ENCODE results near the gene SLN.
A peak's percentile ranks its signal among the peaks of the same experiment; 100 is the strongest.

SLN gene

DNA sequence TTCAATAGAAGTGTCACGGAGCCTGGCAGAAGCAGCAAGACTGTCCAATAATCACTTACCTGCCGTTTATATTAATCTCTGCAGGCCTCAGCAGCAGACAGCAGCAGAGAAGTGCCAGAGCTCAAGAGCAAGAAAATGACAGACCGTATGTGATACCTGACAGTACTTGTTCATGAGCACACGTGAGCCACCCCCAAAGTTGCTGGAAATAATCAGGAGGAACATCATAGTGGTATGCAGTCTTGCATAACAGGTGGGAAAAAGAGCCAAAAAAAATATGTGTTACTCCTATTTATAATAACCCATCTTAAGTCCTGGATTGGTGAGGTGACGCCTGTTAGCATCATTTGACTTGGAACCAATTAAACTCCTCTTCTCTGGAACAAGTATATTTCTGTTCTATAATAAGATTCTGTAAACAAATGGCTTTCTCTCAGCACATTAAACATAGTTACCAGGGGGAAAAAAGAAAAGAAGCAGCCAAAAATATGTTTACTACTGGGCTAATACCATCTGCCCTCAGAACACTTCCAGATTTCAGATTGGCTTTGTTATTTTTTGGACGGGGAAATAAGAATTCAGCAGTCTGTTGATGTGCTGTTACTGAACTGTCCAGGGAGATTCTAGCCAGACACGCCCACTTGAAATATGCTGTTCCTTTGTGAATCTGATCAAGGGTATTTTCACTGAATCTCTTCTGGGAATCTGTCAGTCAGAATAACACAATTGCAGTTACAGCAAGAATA lies 7.9 kb upstream of the SLN start:
- TF ChIP-seq, protein P1, sequence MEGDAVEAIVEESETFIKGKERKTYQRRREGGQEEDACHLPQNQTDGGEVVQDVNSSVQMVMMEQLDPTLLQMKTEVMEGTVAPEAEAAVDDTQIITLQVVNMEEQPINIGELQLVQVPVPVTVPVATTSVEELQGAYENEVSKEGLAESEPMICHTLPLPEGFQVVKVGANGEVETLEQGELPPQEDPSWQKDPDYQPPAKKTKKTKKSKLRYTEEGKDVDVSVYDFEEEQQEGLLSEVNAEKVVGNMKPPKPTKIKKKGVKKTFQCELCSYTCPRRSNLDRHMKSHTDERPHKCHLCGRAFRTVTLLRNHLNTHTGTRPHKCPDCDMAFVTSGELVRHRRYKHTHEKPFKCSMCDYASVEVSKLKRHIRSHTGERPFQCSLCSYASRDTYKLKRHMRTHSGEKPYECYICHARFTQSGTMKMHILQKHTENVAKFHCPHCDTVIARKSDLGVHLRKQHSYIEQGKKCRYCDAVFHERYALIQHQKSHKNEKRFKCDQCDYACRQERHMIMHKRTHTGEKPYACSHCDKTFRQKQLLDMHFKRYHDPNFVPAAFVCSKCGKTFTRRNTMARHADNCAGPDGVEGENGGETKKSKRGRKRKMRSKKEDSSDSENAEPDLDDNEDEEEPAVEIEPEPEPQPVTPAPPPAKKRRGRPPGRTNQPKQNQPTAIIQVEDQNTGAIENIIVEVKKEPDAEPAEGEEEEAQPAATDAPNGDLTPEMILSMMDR (IDR thresholded peaks at IDR 0.05) = no peak
- no peak for DNase-seq (ENCODE audit: low spot score)
- H3K4me3 ChIP-seq = no peak overlapping the region
- H3K27ac ChIP-seq = peak overlapping the region in 1 of 2 donors; percentile 2

- TF ChIP-seq, protein P1 (IDR thresholded peaks at IDR 0.05) = no peak
- DNase-seq (ENCODE audit: low spot score) = no peak
- H3K27ac ChIP-seq = no peak overlapping the region
- H3K4me3 ChIP-seq = no peak overlapping the region
These were observed 7.2 kb upstream of the SLN start for GRCh38 chr11:107719073-107719472.

GRCh38 chr11:107716884-107717532 lies 5.2 kb upstream of the SLN start:
- DNase-seq (ENCODE audit: low spot score) = no peak
- Histone ChIP-seq H3K27ac (no peak overlapping the region), H3K4me3 (no peak overlapping the region)
- TF ChIP-seq, protein P1 (IDR thresholded peaks at IDR 0.05) = no peak

DNA sequence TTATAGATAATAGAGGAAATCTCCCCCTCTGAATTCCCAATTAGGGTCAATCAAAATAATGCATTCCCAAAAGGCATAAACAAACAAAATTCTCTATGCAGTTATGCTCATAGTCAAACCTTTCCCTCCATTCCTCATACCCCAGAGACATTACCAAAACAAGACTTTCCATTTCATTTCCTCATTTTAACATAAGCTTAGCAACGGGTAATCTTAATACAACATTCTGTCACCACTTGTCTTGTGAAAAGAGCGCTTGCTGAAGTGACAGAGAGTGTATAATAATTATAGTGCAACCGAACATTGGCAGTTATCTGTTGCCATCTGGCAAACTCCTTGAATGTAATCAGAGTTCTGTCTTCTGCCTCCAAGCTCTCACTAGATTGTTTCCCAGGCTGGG lies 1.2 kb upstream of the SLN start:
- Histone ChIP-seq H3K27ac (no peak overlapping the region), H3K4me3 (no peak overlapping the region)
- TF ChIP-seq, protein P1 (IDR thresholded peaks at IDR 0.05) = no peak
- DNase-seq (ENCODE audit: low spot score) = no peak

DNA sequence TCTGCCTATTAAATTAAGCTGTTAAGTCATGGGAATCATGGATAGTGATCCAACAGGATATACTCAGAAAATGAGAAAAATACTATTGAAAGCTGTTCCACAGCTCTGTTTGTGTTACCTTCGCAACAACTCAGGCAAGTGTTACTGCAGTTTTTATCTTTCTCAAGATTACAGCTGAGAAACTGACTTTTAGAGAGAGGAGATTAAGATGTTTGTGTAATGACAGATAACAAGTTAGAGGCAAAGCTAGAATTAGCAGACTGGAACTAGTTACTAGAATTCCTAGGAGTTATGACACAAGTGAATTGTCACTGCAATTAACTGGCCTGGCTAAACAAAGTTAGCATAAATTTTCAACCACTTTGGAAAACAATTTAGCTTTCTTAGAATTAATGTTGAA lies 1.6 kb downstream of the SLN start:
- TF ChIP-seq, protein P1 (IDR thresholded peaks at IDR 0.05) = no peak
- DNase-seq (ENCODE audit: low spot score) = no peak
- H3K27ac ChIP-seq = no peak overlapping the region
- no peak overlapping the region for H3K4me3 ChIP-seq

GRCh38 chr11:107708792-107709191 lies 3.1 kb downstream of the SLN start:
- DNase-seq (ENCODE audit: low spot score) = no peak
- Histone ChIP-seq H3K27ac (no peak overlapping the region), H3K4me3 (no peak overlapping the region)
- TF ChIP-seq, protein P1 (IDR thresholded peaks at IDR 0.05) = no peak

DNA sequence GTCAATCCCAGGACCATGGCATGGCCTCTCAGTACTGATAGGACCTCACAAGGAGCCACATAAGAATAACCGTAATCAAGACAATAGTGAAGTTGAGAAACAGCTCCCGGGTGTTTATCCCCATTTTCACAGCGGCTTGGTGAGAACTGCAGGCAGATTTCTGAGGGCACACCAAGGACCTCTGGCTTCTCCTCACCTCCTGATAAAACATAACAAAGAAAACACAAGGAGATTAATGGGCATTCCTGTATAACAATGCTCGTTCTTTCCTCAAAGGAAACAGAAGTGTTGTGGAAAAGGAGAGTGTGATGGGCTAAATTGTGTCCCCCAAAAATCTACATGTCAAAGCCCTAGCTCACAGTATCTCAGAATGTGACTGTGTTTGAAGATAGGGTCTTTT lies 4.0 kb downstream of the SLN start:
- Histone ChIP-seq H3K4me3 (no peak overlapping the region), H3K27ac (no peak overlapping the region)
- TF ChIP-seq, protein P1 (IDR thresholded peaks at IDR 0.05) = no peak
- DNase-seq (ENCODE audit: low spot score) = no peak
